Mucosa of rectum (tissue), 2 donors: ENCODE data around the gene PLA2G3.
"Not testable (repeated sequence)": the region's sequence is repeated elsewhere in the genome, so short reads cannot be mapped to it uniquely, and the experiment has no call there.

Experiments used
- H3K27ac ChIP-seq, 2 donors: one replicate each; pipeline ENCODE4 v1.7.0; 2013; ENCODE audit warnings: inconsistent platforms in 2 of 2, low read depth in 2 of 2, low read length in 2 of 2
- H3K27me3 ChIP-seq, 2 donors: one replicate each; pipeline ENCODE4 v1.7.0; 2013; ENCODE audit warnings: low read length in 2 of 2; ENCODE audit not compliant: control insufficient read depth in 2 of 2, insufficient read depth in 2 of 2
- H3K36me3 ChIP-seq, 2 donors: one replicate each; pipeline ENCODE4 v1.7.0; 2013; ENCODE audit warnings: low read length in 2 of 2; ENCODE audit not compliant: control insufficient read depth in 2 of 2, insufficient read depth in 2 of 2
- H3K4me1 ChIP-seq, 2 donors: one replicate each; pipeline ENCODE4 v1.7.0; 2013; ENCODE audit warnings: low read length in 2 of 2, mild to moderate bottlenecking in 1 of 2; ENCODE audit not compliant: control insufficient read depth in 2 of 2, insufficient read depth in 2 of 2
- H3K4me3 ChIP-seq, 2 donors: one replicate each; pipeline ENCODE4 v1.7.0; 2013; ENCODE audit warnings: low read length in 2 of 2
- H3K9ac ChIP-seq, 2 donors: one replicate each; pipeline ENCODE4 v1.7.0; 2013; ENCODE audit warnings: low read length in 2 of 2, low read depth in 1 of 2, mild to moderate bottlenecking in 1 of 2
- H3K9me3 ChIP-seq, 2 donors: one replicate each; pipeline ENCODE4 v1.7.0; 2013; ENCODE audit warnings: low read length in 2 of 2; ENCODE audit not compliant: control insufficient read depth in 2 of 2
- donor health status: healthy.
- donor health status: Normal muscosa, but diverticular disease.

Gene PLA2G3

GRCh38 chr22:31119026-31119717 is 21.1 kb downstream of the PLA2G3 start:
- H3K27me3 ChIP-seq, result no peaks in the 10 kb centered on the region

GRCh38 chr22:31118046-31118820 is 22.1 kb downstream of the PLA2G3 start:
- Histone ChIP-seq H3K4me3 (no peak overlapping the region), H3K9me3 (no peaks in the 10 kb centered on the region), H3K9ac (no peak overlapping the region), H3K27me3 (no peaks in the 10 kb centered on the region), H3K27ac (no peak overlapping the region), H3K36me3 (no peaks in the 10 kb centered on the region), H3K4me1 (peaks cover 12 to 18% of the 10 kb centered on the region in 2 donors)

More at GRCh38 chr22:31119026-31119717, 21.1 kb downstream of the PLA2G3 start:
- no peak overlapping the region for H3K27ac ChIP-seq
- peaks cover 12 to 23% of the 10 kb centered on the region in 2 donors for H3K4me1 ChIP-seq
- no peaks in the 10 kb centered on the region for H3K9me3 ChIP-seq
- no peak overlapping the region for H3K9ac ChIP-seq
- H3K36me3 ChIP-seq, result no peaks in the 10 kb centered on the region
- H3K4me3 ChIP-seq, result no peak overlapping the region

DNA sequence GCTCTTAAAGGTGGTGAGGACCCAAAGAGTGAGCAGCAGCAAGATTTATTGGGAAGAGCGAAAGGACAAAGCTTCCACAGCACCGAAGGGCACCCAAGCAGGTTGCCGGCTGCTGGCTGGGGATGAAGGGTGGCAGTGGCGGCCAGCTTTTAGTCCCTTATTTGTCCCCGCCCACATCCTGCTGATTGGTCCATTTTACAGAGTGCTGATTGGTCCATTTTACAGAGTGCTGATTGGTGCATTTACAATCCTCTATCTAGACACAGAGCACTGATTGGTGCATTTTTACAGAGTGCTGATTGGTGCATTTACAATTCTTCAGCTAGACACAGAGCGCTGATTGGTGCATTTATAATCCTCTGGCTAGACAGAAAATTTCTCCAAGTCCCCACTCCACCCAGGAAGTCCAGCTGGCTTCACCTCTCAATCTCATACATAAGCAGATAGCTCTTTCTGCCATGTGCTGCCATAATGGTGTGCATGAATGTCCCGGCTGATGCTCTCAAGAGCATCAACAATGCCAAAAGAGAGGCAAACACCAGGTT is 27.7 kb downstream of the PLA2G3 start:
- not testable (repeated sequence) for H3K36me3 ChIP-seq

GRCh38 chr22:31107894-31108218 is 32.5 kb downstream of the PLA2G3 start:
- peaks cover 0 to 11% of the 10 kb centered on the region in 2 donors for H3K36me3 ChIP-seq
- H3K27ac ChIP-seq, result peak overlapping the region; percentile 43 to 61
- H3K27me3 ChIP-seq, result no peaks in the 10 kb centered on the region
- H3K4me3 ChIP-seq, result peak overlapping the region; percentile 62 to 77
- peaks cover 7 to 16% of the 10 kb centered on the region in 2 donors for H3K4me1 ChIP-seq
- no peaks in the 10 kb centered on the region for H3K9me3 ChIP-seq
- peak overlapping the region; percentile 8 to 65 for H3K9ac ChIP-seq

More for the DNA sequence above, 27.7 kb downstream of the PLA2G3 start:
- H3K27ac ChIP-seq, H3K9me3 ChIP-seq, H3K9ac ChIP-seq, H3K4me1 ChIP-seq, H3K27me3 ChIP-seq, H3K4me3 ChIP-seq: not testable (repeated sequence)

- no peaks in the 10 kb centered on the region for H3K9me3 ChIP-seq
- H3K27ac ChIP-seq, result peak within 1 kb of the TSS; percentile 88 to 91
- peaks cover 7 to 16% of the 10 kb centered on the region in 2 donors for H3K4me1 ChIP-seq
- no peaks in the 10 kb centered on the region for H3K27me3 ChIP-seq
- peak within 1 kb of the TSS; percentile 79 to 86 for H3K9ac ChIP-seq
- H3K4me3 ChIP-seq, result peak within 1 kb of the TSS; percentile 75 to 80
- peaks cover 2 to 11% of the 10 kb centered on the region in 2 donors for H3K36me3 ChIP-seq
Observed at GRCh38 chr22:31107178-31107893, 33.0 kb downstream of the PLA2G3 start, which contains the start of gene SELENOM. Gene SELENOM, minus strand, starts transcription at chr22:31107568. Its CDS starts 63 bp downstream, at chr22:31107505.

DNA sequence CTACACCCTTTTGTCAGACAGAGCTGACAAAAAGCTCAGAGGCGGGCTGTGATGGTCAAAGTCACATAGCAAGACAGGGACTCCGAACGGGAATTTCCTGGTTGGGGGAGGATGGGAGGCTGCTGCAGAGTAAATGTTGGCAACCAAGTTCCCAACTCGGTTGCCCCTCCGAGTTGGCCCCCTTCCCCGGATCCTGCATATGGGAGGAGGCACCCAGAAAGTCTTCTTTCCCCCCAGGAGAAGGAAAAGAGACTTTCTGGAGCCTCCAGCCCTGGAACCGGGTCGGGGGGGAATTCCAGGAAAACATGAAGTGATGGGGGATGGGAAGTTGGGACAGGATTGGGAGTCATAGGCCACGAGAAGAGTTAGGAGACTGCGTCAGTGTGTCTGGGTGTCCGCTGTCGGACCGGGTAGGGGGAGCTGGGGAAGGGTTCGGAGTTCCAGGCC is 33.6 kb downstream of the PLA2G3 start:
- H3K9ac ChIP-seq, result peak overlapping the region; percentile 79 to 86
- H3K4me1 ChIP-seq, result peaks cover 7 to 16% of the 10 kb centered on the region in 2 donors
- H3K27ac ChIP-seq, result peak overlapping the region; percentile 88 to 91
- H3K4me3 ChIP-seq, result peak overlapping the region; percentile 75 to 80
- H3K27me3 ChIP-seq, result no peaks in the 10 kb centered on the region
- no peaks in the 10 kb centered on the region for H3K9me3 ChIP-seq
- H3K36me3 ChIP-seq, result peaks cover 2 to 11% of the 10 kb centered on the region in 2 donors

- H3K27me3 ChIP-seq, result no peaks in the 10 kb centered on the region
- H3K36me3 ChIP-seq, result peaks cover 5 to 11% of the 10 kb centered on the region in 2 donors
- H3K27ac ChIP-seq, result peak overlapping the region; percentile 88 to 91
- H3K9ac ChIP-seq, result peak overlapping the region; percentile 47 to 86
- H3K4me1 ChIP-seq, result peaks cover 7 to 16% of the 10 kb centered on the region in 2 donors
- peak overlapping the region; percentile 75 to 80 for H3K4me3 ChIP-seq
- H3K9me3 ChIP-seq, result no peaks in the 10 kb centered on the region
Observed at GRCh38 chr22:31106001-31106571, 34.2 kb downstream of the PLA2G3 start.

DNA sequence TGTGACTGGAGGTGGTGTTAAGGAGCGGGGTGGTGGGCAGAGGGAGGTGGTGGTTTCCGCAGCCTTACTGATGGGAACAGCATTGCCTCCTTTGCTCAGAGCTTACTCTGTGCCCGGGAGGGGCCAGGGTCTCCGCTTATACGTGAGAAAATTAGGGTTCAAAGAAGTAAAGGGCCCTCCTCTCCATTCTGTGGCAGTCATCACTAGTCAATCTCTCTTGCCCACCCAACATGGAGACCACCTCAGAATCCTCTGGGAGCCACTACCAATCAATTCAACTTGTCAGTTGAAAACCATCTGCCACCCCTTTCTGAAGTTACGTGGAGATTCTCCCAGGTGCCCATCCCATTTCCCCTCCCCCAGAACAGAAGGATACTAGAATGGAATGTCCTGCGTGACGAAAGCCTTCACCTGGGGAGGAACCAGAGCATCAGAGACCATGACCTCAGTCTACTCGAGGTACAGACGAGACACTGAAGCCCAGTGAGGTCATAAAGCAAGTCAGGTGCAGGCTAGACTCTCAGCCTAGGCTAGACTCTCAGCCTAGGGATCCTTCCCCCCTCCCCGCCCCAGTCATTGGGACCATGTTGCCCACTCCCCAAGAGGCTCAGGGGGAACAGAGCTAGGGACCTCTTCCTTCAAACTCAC is 34.9 kb downstream of the PLA2G3 start:
- peak overlapping the region; percentile 10 to 88 for H3K27ac ChIP-seq
- H3K27me3 ChIP-seq, result no peaks in the 10 kb centered on the region
- H3K36me3 ChIP-seq, result peaks cover 7 to 11% of the 10 kb centered on the region in 2 donors
- H3K9ac ChIP-seq, result no peak overlapping the region
- peaks cover 7 to 16% of the 10 kb centered on the region in 2 donors for H3K4me1 ChIP-seq
- H3K4me3 ChIP-seq, result peak overlapping the region in 1 of 2 donors; percentile 80
- no peaks in the 10 kb centered on the region for H3K9me3 ChIP-seq

DNA sequence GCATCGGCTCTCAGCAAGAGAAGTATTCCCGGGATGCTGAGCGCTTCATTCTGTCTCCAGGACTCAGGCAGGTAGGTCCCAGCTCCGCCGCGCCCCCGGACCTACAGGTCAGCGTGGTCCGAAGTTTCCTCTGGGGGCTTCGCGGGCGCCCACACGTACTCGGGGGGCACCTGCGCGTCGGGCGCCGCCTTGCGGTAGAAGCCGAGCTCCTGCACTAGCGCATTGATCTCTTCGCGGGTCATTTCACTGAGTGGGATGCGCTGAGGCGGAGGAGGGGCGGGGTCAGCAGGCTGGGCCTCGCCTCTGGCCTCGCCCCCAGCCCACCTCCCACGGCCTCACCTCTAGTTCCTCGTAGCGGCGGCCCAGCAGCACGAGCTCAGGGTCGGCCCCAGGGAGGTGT is 35.4 kb downstream of the PLA2G3 start:
- H3K27ac ChIP-seq, result peak overlapping the region; percentile 10 to 61
- H3K4me1 ChIP-seq, result peaks cover 7 to 16% of the 10 kb centered on the region in 2 donors
- H3K9ac ChIP-seq, result no peak overlapping the region
- H3K4me3 ChIP-seq, result no peak overlapping the region
- peaks cover 8 to 11% of the 10 kb centered on the region in 2 donors for H3K36me3 ChIP-seq
- no peaks in the 10 kb centered on the region for H3K27me3 ChIP-seq
- H3K9me3 ChIP-seq, result no peaks in the 10 kb centered on the region
